ENCODE data around the gene NINJ1. TPM values are rescaled to one million over a fixed set of nuclear protein-coding genes. Genes with fewer than 3 reads are reported as not detected.

Gene NINJ1
- total and polyA plus RNA-seq, 2 of the 13 experiments (the other 11 are each of a cell fraction or from before 2014, with no cell fraction given): 81.2 to 92.1 TPM

GRCh38 chr9:93095205-93096130 lies 38.6 kb downstream of the NINJ1 start (continued):
- TF ChIP-seq, protein P1, sequence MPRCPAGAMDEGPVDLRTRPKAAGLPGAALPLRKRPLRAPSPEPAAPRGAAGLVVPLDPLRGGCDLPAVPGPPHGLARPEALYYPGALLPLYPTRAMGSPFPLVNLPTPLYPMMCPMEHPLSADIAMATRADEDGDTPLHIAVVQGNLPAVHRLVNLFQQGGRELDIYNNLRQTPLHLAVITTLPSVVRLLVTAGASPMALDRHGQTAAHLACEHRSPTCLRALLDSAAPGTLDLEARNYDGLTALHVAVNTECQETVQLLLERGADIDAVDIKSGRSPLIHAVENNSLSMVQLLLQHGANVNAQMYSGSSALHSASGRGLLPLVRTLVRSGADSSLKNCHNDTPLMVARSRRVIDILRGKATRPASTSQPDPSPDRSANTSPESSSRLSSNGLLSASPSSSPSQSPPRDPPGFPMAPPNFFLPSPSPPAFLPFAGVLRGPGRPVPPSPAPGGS (CRISPR knock-in tag; IDR thresholded peaks at IDR 0.05): 0 out of 2 replicates have a peak, but pooled peaks have one; percentile 30
- TF ChIP-seq FOXO4 (CRISPR knock-in tag; conservative IDR thresholded peaks at IDR 0.05) (no peak), MTA1 (CRISPR knock-in tag; IDR thresholded peaks at IDR 0.05; ENCODE audit: borderline replicate concordance) (peak; percentile 55; the same call in 1 of the 2 replicates), RAD51 (IDR thresholded peaks at IDR 0.05; ENCODE audit: borderline replicate concordance) (no peak), GMEB1 (CRISPR knock-in tag; IDR thresholded peaks at IDR 0.05; ENCODE audit: borderline replicate concordance) (peak; percentile 71; the same call in 1 of the 2 replicates), HOXA9 (CRISPR knock-in tag; IDR thresholded peaks at IDR 0.05; ENCODE audit: borderline replicate concordance) (no peak), ZNF275 (CRISPR knock-in tag; IDR thresholded peaks at IDR 0.05; ENCODE audit: borderline replicate concordance) (no peak; the same call in 1 of the 2 replicates), CTCF (CRISPR knock-in tag; IDR thresholded peaks at IDR 0.05) (no peak), ZC3H13 (CRISPR knock-in tag; IDR thresholded peaks at IDR 0.05) (0 out of 2 replicates have a peak, but pooled peaks have one; percentile 57), WIZ (CRISPR knock-in tag; IDR thresholded peaks at IDR 0.05) (no peak), NFYB (CRISPR knock-in tag; IDR thresholded peaks at IDR 0.05) (0 out of 2 replicates have a peak, but pooled peaks have one; percentile 28), ZNF530 (CRISPR knock-in tag; IDR thresholded peaks at IDR 0.05; ENCODE audit: low read depth) (no peak), GLMP (CRISPR knock-in tag; IDR thresholded peaks at IDR 0.05; ENCODE audit: borderline replicate concordance) (no peak), ZBTB34 (CRISPR knock-in tag; IDR thresholded peaks at IDR 0.05) (no peak), PHF5A (CRISPR knock-in tag; IDR thresholded peaks at IDR 0.05; ENCODE audit: low read depth, unreplicated experiment) (no peak), ZNF101 (CRISPR knock-in tag; IDR thresholded peaks at IDR 0.05; ENCODE audit: borderline replicate concordance, low read depth) (no peak)
